Measurements from ENCODE around the gene ATP5F1B.

Gene ATP5F1B

GRCh38 chr12:56626701-56627100, 19.1 kb downstream of the ATP5F1B start:
- no peak for FAIRE-seq
- DNase-seq (ENCODE audit: insufficient read length, low spot score) = no peak

GRCh38 chr12:56622535-56622934, 23.2 kb downstream of the ATP5F1B start:
- FAIRE-seq = no peak
- DNase-seq (ENCODE audit: insufficient read length, low spot score) = no peak

- no peak for FAIRE-seq
- DNase-seq (ENCODE audit: insufficient read length, low spot score) = no peak
These were observed 28.9 kb downstream of the ATP5F1B start for GRCh38 chr12:56616925-56617324.

- no peak for DNase-seq (ENCODE audit: insufficient read length, low spot score)
- no peak for FAIRE-seq
These were observed 29.5 kb downstream of the ATP5F1B start for GRCh38 chr12:56616244-56616643.

- no peak for FAIRE-seq
- no peak for DNase-seq (ENCODE audit: insufficient read length, low spot score)
These were observed 31.2 kb downstream of the ATP5F1B start for GRCh38 chr12:56614627-56615026.

GRCh38 chr12:56604355-56604754, 41.4 kb downstream of the ATP5F1B start:
- FAIRE-seq (no peak), DNase-seq (ENCODE audit: insufficient read length, low spot score) (no peak)

- DNase-seq (ENCODE audit: insufficient read length, low spot score) = no peak
These were observed 43.5 kb downstream of the ATP5F1B start for GRCh38 chr12:56602239-56602638.

GRCh38 chr12:56601503-56601902, 44.3 kb downstream of the ATP5F1B start:
- no peak for DNase-seq (ENCODE audit: insufficient read length, low spot score)
- FAIRE-seq = no peak

More at GRCh38 chr12:56602239-56602638, 43.5 kb downstream of the ATP5F1B start:
- FAIRE-seq = no peak

GRCh38 chr12:56600753-56601152, 45.0 kb downstream of the ATP5F1B start:
- no peak for FAIRE-seq

GRCh38 chr12:56599797-56600196, 46.0 kb downstream of the ATP5F1B start:
- FAIRE-seq = no peak
- DNase-seq (ENCODE audit: insufficient read length, low spot score) = no peak

More at GRCh38 chr12:56600753-56601152, 45.0 kb downstream of the ATP5F1B start:
- DNase-seq (ENCODE audit: insufficient read length, low spot score) = no peak

- DNase-seq (ENCODE audit: insufficient read length, low spot score) = no peak
- no peak for FAIRE-seq
These were observed 46.7 kb downstream of the ATP5F1B start for GRCh38 chr12:56599041-56599440.

- FAIRE-seq = no peak
- no peak for DNase-seq (ENCODE audit: insufficient read length, low spot score)
These were observed 49.0 kb downstream of the ATP5F1B start for GRCh38 chr12:56596815-56597214.

- DNase-seq (ENCODE audit: insufficient read length, low spot score) (peak; percentile 85), FAIRE-seq (peak; percentile 59)
These were observed 51.7 kb downstream of the ATP5F1B start for GRCh38 chr12:56593909-56594621.

- FAIRE-seq (no peak), DNase-seq (ENCODE audit: insufficient read length, low spot score) (no peak)
These were observed 53.8 kb downstream of the ATP5F1B start for GRCh38 chr12:56591961-56592360.

GRCh38 chr12:56591126-56591525, 54.7 kb downstream of the ATP5F1B start:
- DNase-seq (ENCODE audit: insufficient read length, low spot score) (no peak), FAIRE-seq (no peak)

- FAIRE-seq (no peak), DNase-seq (ENCODE audit: insufficient read length, low spot score) (no peak)
These were observed 55.5 kb downstream of the ATP5F1B start for GRCh38 chr12:56590237-56590830.

- FAIRE-seq (no peak), DNase-seq (ENCODE audit: insufficient read length, low spot score) (no peak)
These were observed 56.0 kb downstream of the ATP5F1B start for GRCh38 chr12:56589783-56590182.
